ENCODE results near the gene GPAM. TPM values are rescaled to one million over a fixed set of nuclear protein-coding genes. Genes with fewer than 3 reads are reported as not detected.

GPAM gene
- total RNA-seq, 1 experiment from 2014 or later = 12.2 TPM

DNA sequence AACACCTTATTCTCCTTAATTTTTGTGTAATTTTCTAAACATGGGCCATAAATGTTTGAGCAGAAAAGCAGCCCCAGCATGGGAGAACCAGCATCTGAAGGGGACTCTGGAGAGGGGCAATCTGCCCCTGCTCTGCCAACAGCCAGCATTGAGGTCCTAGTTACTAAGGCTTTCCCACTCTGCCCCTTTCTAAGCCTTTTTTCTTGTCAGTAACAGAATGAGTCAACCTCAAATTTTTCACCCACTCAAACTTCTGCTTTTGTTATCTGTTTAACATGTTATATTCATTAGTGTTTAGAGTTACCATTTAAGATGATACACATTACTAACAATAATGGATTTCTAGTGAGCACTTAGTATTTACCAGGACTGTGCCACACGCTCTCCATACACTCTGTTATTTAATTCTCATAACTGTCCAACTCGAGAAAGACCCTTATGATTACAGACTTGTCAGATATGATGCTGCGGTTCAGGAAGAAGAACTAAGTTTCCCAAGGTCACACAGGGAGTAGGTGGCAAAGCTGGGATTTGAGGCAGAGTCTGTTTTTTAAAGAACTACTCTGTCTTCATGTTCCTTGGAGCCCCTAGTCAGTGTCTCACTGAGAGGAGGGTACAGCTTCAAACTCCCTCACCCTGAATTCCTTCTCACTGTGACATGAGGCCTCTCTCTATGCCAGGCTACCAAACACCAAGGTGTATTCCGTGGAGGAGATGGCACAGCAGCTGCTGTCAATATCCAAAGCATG lies 19.9 kb upstream of the GPAM start:
- DNase-seq (ENCODE audit: low spot score) (no peak), ATAC-seq (no peak)
- ChIA-PET POLR2A (no interaction called here), CTCF (no interaction called here)
- no peak overlapping the region for H3K4me3 Mint-ChIP-seq
- H3K27ac Mint-ChIP-seq = no peak overlapping the region
- H3K4me1 Mint-ChIP-seq = no peaks in the 10 kb centered on the region
- H3K36me3 Mint-ChIP-seq = no peaks in the 10 kb centered on the region
- H3K27me3 Mint-ChIP-seq (ENCODE audit: low read depth) = peaks cover 3% of the 10 kb centered on the region; the same call in 1 of the 2 replicates
- H3K9me3 Mint-ChIP-seq = 0 out of 2 replicates have a peak, but pooled peaks cover 3% of the 10 kb centered on the region
- TF ChIP-seq ATF6 (CRISPR knock-in tag; IDR thresholded peaks at IDR 0.05) (no peak), FOXJ3 (CRISPR knock-in tag; IDR thresholded peaks at IDR 0.05; ENCODE audit: borderline replicate concordance) (no peak), ATF2 (CRISPR knock-in tag; IDR thresholded peaks at IDR 0.05; ENCODE audit: borderline replicate concordance, low read depth) (no peak), CREM (CRISPR knock-in tag; IDR thresholded peaks at IDR 0.05) (no peak), SP1 (CRISPR knock-in tag; conservative IDR thresholded peaks at IDR 0.05) (no peak), JAZF1 (CRISPR knock-in tag; IDR thresholded peaks at IDR 0.05) (no peak), FOXP4 (CRISPR knock-in tag; IDR thresholded peaks at IDR 0.05) (no peak), OVOL2 (CRISPR knock-in tag; IDR thresholded peaks at IDR 0.05; ENCODE audit: borderline replicate concordance) (no peak), TEAD4 (CRISPR knock-in tag; IDR thresholded peaks at IDR 0.05) (no peak), MLX (CRISPR knock-in tag; IDR thresholded peaks at IDR 0.05) (no peak), ZBTB21 (CRISPR knock-in tag; IDR thresholded peaks at IDR 0.05; ENCODE audit: borderline replicate concordance) (no peak), PRRX2 (CRISPR knock-in tag; IDR thresholded peaks at IDR 0.05) (no peak), JUN (CRISPR knock-in tag; IDR thresholded peaks at IDR 0.05) (no peak), ELF4 (CRISPR knock-in tag; IDR thresholded peaks at IDR 0.05; ENCODE audit: low read depth) (no peak), ZNF121 (CRISPR knock-in tag; IDR thresholded peaks at IDR 0.05) (no peak), ZNF671 (CRISPR knock-in tag; IDR thresholded peaks at IDR 0.05) (no peak), TP53 (CRISPR knock-in tag; IDR thresholded peaks at IDR 0.05) (no peak), ERG (CRISPR knock-in tag; IDR thresholded peaks at IDR 0.05) (no peak)
- TF ChIP-seq, protein P1, sequence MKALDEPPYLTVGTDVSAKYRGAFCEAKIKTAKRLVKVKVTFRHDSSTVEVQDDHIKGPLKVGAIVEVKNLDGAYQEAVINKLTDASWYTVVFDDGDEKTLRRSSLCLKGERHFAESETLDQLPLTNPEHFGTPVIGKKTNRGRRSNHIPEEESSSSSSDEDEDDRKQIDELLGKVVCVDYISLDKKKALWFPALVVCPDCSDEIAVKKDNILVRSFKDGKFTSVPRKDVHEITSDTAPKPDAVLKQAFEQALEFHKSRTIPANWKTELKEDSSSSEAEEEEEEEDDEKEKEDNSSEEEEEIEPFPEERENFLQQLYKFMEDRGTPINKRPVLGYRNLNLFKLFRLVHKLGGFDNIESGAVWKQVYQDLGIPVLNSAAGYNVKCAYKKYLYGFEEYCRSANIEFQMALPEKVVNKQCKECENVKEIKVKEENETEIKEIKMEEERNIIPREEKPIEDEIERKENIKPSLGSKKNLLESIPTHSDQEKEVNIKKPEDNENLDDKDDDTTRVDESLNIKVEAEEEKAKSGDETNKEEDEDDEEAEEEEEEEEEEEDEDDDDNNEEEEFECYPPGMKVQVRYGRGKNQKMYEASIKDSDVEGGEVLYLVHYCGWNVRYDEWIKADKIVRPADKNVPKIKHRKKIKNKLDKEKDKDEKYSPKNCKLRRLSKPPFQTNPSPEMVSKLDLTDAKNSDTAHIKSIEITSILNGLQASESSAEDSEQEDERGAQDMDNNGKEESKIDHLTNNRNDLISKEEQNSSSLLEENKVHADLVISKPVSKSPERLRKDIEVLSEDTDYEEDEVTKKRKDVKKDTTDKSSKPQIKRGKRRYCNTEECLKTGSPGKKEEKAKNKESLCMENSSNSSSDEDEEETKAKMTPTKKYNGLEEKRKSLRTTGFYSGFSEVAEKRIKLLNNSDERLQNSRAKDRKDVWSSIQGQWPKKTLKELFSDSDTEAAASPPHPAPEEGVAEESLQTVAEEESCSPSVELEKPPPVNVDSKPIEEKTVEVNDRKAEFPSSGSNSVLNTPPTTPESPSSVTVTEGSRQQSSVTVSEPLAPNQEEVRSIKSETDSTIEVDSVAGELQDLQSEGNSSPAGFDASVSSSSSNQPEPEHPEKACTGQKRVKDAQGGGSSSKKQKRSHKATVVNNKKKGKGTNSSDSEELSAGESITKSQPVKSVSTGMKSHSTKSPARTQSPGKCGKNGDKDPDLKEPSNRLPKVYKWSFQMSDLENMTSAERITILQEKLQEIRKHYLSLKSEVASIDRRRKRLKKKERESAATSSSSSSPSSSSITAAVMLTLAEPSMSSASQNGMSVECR (CRISPR knock-in tag; IDR thresholded peaks at IDR 0.05; ENCODE audit: borderline replicate concordance) = no peak

All from WTC11 (cell line).